Measurements from ENCODE around the gene PRKAG2.

The PRKAG2 gene

GRCh38 chr7:151869109-151869428 lies 7.8 kb downstream of the PRKAG2 start:
- Histone ChIP-seq H3K36me3 (no peaks in the 10 kb centered on the region), H3K9me3 (no peaks in the 10 kb centered on the region), H3K4me1 (ENCODE audit: control insufficient read depth in 1 of 2, insufficient read depth in 1 of 2, low read depth in 1 of 2, low read length in 1 of 2) (no peaks in the 10 kb centered on the region), H3K27me3 (no peaks in the 10 kb centered on the region), H3K4me3 (ENCODE audit: low read depth in 1 of 2, low read length in 1 of 2) (no peak overlapping the region), H3K27ac (no peak overlapping the region)
- no peak for TF ChIP-seq CTCF (IDR thresholded peaks at IDR 0.05)

GRCh38 chr7:151868396-151869108 lies 8.4 kb downstream of the PRKAG2 start:
- Histone ChIP-seq H3K4me1 (ENCODE audit: control insufficient read depth in 1 of 2, insufficient read depth in 1 of 2, low read depth in 1 of 2, low read length in 1 of 2) (no peaks in the 10 kb centered on the region), H3K27me3 (no peaks in the 10 kb centered on the region), H3K36me3 (no peaks in the 10 kb centered on the region), H3K4me3 (ENCODE audit: low read depth in 1 of 2, low read length in 1 of 2) (no peak overlapping the region), H3K27ac (no peak overlapping the region), H3K9me3 (no peaks in the 10 kb centered on the region)
- no peak for TF ChIP-seq CTCF (IDR thresholded peaks at IDR 0.05)

- no peaks in the 10 kb centered on the region for H3K27me3 ChIP-seq
- H3K4me3 ChIP-seq (ENCODE audit: low read depth in 1 of 2, low read length in 1 of 2) = no peak overlapping the region
- H3K27ac ChIP-seq = no peak overlapping the region
- no peaks in the 10 kb centered on the region for H3K36me3 ChIP-seq
- TF ChIP-seq CTCF (IDR thresholded peaks at IDR 0.05) = no peak
- H3K4me1 ChIP-seq (ENCODE audit: control insufficient read depth in 1 of 2, insufficient read depth in 1 of 2, low read depth in 1 of 2, low read length in 1 of 2) = no peaks in the 10 kb centered on the region
- H3K9me3 ChIP-seq = no peaks in the 10 kb centered on the region
These were observed 9.0 kb downstream of the PRKAG2 start for GRCh38 chr7:151867912-151868311.

GRCh38 chr7:151866761-151867655 lies 9.9 kb downstream of the PRKAG2 start:
- TF ChIP-seq CTCF (IDR thresholded peaks at IDR 0.05) = no peak
- H3K9me3 ChIP-seq = no peaks in the 10 kb centered on the region
- no peaks in the 10 kb centered on the region for H3K36me3 ChIP-seq
- H3K4me1 ChIP-seq (ENCODE audit: control insufficient read depth in 1 of 2, insufficient read depth in 1 of 2, low read depth in 1 of 2, low read length in 1 of 2) = no peaks in the 10 kb centered on the region
- H3K4me3 ChIP-seq (ENCODE audit: low read depth in 1 of 2, low read length in 1 of 2) = no peak overlapping the region
- H3K27me3 ChIP-seq = no peaks in the 10 kb centered on the region
- H3K27ac ChIP-seq = no peak overlapping the region

GRCh38 chr7:151866028-151866427 lies 10.9 kb downstream of the PRKAG2 start:
- H3K27me3 ChIP-seq = no peaks in the 10 kb centered on the region
- H3K27ac ChIP-seq = no peak overlapping the region
- no peaks in the 10 kb centered on the region for H3K36me3 ChIP-seq
- no peaks in the 10 kb centered on the region for H3K9me3 ChIP-seq
- no peak for TF ChIP-seq CTCF (IDR thresholded peaks at IDR 0.05)
- no peaks in the 10 kb centered on the region for H3K4me1 ChIP-seq (ENCODE audit: control insufficient read depth in 1 of 2, insufficient read depth in 1 of 2, low read depth in 1 of 2, low read length in 1 of 2)
- H3K4me3 ChIP-seq (ENCODE audit: low read depth in 1 of 2, low read length in 1 of 2) = no peak overlapping the region

All from neutrophil (primary cell).